Fibroblast of mammary gland (primary cell): Measurements from ENCODE around the gene SUGP1.

Experiments
- DNase-seq: peaks from one replicate; pipeline ENCODE4 v3.0.0-alpha.2; 2010; ENCODE audit warnings: low read depth
- H3K4me3 ChIP-seq: 2 replicates; pipeline ENCODE4 v1.5.1; 2011; ENCODE audit warnings: low read depth, mild to moderate bottlenecking, low read length, moderate library complexity; ENCODE audit not compliant: control insufficient read depth
- TF ChIP-seq, protein P1 (sequence below): conservative IDR thresholded peaks from 2 replicates; pipeline ENCODE4 v1.5.1; 2011; ENCODE audit warnings: low read depth, low read length, inconsistent platforms; ENCODE audit not compliant: control insufficient read depth, insufficient read depth

Gene SUGP1

DNA sequence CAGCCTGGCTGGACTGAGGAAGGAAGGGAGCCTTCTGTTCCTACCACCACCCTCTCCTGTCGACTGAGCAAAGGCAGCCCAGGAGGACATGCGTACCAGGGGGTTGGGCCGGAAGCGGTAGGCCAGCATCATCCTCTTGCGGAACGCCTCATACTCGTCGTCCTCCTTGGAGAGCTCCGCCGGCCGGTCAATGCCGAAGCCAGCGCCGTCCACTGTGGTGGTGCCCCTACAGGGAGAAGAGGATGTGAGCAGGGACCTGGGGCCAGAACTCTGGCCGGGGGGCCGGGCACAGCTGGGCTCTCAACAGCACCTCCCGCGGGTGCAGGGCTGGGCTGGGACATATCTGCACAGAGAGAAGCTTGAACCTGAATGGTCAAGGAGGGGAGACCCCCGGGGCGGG lies 43.5 kb downstream of the SUGP1 start:
- no peak overlapping the region for H3K4me3 ChIP-seq

DNA sequence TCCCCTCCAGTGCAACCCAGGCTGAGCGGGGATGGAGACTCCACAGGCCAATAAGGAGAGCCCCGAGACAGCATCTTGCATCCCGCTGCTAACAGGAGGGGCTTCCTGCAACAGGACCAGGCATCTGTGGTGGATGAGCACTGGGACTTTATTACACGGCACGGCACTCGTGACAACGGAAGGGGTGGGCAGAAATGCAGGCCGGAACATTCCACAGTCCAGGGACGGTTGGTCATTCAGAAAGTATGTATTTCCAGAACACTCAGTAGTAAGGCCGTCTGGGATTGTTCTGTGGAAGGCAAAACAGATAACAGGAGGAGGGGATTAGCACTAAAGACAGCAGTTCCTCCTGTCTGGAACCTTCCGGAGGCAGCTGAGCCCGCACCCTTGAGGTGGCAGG lies 43.9 kb downstream of the SUGP1 start:
- TF ChIP-seq, protein P1, sequence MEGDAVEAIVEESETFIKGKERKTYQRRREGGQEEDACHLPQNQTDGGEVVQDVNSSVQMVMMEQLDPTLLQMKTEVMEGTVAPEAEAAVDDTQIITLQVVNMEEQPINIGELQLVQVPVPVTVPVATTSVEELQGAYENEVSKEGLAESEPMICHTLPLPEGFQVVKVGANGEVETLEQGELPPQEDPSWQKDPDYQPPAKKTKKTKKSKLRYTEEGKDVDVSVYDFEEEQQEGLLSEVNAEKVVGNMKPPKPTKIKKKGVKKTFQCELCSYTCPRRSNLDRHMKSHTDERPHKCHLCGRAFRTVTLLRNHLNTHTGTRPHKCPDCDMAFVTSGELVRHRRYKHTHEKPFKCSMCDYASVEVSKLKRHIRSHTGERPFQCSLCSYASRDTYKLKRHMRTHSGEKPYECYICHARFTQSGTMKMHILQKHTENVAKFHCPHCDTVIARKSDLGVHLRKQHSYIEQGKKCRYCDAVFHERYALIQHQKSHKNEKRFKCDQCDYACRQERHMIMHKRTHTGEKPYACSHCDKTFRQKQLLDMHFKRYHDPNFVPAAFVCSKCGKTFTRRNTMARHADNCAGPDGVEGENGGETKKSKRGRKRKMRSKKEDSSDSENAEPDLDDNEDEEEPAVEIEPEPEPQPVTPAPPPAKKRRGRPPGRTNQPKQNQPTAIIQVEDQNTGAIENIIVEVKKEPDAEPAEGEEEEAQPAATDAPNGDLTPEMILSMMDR, result no peak
- H3K4me3 ChIP-seq, result no peak overlapping the region
- no peak for DNase-seq

More for the DNA sequence above, 43.5 kb downstream of the SUGP1 start:
- DNase-seq, result no peak
- TF ChIP-seq, protein P1, result no peak

DNA sequence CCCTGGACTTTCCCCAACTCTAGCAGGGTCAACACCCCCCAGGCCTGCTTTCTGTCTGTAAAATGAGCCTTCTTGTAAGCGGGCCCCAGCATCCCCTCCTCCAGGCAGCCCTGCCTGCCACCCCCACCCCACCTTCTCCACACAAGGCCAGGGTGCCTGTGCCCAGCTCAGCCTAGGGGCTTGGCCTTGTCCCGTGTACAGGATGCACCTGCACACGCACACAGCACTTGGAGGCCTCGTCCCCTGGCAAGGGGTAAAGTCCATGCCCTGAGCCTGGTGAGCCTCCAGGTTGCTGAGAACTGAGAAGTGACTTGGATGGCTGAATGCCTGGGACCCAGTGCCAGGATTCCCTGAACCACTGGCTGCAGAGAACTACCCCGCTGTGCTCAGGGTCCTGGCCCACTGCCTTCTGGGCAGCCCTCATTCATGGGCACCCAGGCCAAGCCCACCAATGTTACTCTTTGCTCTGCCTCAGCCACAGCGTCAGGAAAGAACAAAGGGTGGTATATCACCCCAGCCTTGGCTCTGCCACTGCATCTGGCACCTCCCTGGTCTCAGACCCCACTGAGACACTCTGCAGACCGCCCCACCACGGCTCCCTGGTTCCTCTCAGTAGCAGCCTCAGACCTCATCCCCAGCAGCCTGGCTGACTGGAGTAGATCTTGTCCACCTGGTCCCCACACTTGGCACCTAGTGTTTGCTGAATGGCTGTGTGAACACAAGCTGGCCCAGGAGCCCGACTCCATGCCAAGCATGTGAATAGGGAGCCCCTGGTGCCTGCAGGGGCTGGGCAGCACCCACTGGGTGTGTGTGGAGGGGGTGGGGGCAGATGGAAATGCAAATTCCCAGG lies 45.4 kb downstream of the SUGP1 start:
- no peak overlapping the region for H3K4me3 ChIP-seq
- no peak for DNase-seq
- TF ChIP-seq, protein P1, result no peak

DNA sequence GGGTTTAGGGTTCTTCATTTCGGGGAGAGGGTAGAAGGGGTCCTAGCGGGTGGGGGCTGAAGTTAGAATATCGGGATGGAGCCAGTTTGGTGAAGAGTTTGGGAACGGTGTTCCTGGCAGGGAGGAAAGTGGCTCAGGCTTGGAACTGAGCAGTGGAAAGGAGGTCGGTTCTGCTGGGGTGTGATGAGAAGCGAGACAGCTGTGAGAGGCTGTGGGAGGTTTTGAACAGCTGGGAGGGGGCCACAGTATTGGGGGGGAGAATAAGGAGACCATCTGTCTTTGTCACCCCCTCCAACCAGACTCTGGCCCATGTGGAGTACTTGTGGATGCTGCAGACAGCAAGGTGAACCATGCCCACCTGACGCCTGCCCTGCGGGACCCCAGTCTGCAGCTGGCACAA lies 46.2 kb downstream of the SUGP1 start:
- H3K4me3 ChIP-seq, result no peak overlapping the region
- TF ChIP-seq, protein P1, result no peak
- no peak for DNase-seq

DNA sequence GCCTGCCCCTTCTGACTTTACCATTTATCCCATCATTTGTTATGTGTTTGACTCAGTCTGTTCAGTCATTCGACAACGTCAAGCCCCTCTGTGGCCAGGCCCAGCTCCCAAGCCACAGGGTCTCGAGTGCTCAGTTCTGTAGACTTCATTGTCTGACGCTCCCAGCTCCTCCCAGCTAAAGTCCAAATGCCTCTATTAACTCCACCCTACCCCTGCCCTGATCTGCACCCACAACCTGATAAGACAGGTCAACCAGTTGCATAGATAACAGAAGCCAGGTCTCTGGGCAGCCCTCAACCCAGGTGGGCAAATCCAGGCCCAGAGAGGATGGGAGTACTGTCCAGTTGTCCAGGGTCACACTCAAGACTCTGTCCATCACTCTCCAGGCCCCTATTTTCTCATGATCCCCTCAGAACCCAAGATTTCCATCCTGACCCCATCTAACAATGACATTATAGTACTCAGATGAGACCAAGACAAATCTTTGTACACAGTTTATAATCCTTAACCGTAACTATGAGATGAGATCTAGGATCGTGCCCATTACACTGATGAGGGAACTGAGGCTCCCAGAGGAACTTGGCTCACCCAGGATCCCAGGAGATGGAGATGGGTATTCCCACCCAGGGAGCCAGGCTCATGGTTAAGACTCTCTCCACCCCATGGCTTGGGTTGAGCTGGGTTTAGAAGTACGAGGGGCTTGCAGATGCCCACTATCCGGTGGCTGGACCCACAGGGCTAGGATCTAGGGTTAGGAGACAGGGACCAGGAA lies 48.3 kb downstream of the SUGP1 start:
- TF ChIP-seq, protein P1, result no peak
- H3K4me3 ChIP-seq, result no peak overlapping the region
- DNase-seq, result no peak

DNA sequence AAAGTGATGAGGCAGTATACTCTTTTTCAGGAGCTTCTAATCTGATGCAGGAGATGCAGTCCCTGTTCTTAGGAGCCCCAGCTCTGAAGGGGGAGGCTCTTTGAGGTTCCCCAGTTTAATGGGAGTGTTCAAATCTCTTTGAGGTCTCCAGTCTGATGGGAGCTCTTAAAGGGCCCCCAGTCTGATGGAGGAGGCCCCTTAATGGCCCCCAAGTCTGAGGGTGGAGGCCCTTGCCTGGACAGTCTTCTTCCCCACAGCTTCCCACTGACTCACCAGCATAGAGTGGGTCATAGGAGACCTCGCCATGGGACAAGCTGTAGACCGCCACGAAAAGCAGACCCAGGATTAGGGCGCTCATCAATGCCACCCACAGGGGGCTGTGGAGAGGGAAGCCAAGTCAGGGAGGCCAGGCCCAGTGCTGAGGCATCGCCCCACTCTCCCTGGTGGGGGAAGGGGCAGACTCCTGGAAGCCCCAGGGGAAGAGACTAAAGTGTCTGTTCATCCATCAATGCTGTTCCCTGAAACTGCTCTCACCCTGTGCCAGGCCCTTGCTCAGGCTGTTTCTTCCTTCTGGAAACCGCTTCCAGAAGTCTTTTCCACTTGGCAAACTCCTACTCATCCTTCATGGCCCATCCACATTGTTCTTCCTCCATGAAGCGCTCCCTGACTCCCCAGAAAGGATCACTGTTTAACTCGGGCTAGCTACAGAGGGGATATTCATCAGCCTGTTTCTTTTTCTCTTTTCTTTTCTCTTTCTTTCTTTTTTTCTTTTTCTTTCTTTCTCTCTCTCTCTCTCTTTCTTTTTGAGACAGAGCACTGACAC lies 49.3 kb downstream of the SUGP1 start:
- DNase-seq, result no peak
- no peak overlapping the region for H3K4me3 ChIP-seq
- TF ChIP-seq, protein P1, result no peak
